ENCODE results near the gene NFX1.

- TF ChIP-seq, protein P1, sequence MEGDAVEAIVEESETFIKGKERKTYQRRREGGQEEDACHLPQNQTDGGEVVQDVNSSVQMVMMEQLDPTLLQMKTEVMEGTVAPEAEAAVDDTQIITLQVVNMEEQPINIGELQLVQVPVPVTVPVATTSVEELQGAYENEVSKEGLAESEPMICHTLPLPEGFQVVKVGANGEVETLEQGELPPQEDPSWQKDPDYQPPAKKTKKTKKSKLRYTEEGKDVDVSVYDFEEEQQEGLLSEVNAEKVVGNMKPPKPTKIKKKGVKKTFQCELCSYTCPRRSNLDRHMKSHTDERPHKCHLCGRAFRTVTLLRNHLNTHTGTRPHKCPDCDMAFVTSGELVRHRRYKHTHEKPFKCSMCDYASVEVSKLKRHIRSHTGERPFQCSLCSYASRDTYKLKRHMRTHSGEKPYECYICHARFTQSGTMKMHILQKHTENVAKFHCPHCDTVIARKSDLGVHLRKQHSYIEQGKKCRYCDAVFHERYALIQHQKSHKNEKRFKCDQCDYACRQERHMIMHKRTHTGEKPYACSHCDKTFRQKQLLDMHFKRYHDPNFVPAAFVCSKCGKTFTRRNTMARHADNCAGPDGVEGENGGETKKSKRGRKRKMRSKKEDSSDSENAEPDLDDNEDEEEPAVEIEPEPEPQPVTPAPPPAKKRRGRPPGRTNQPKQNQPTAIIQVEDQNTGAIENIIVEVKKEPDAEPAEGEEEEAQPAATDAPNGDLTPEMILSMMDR (conservative IDR thresholded peaks at IDR 0.05; ENCODE audit: low read length): no peak
- TF ChIP-seq EZH2phosphoT487 (IDR thresholded peaks at IDR 0.05; ENCODE audit: borderline replicate concordance): no peak
These were observed 41.1 kb upstream of the NFX1 start for GRCh38 chr9:33249087-33249658.
